Skeletal muscle satellite cell (primary cell): ENCODE results near the gene PAN3.

Experiments
- H3K27me3 ChIP-seq: 2 replicates; pipeline ENCODE4 v1.7.0; 2013; ENCODE audit warnings: low read length; ENCODE audit not compliant: control insufficient read depth, insufficient read depth
- H3K36me3 ChIP-seq: 2 replicates; pipeline ENCODE4 v1.7.0; 2013; ENCODE audit warnings: mild to moderate bottlenecking, control low read depth, low read length; ENCODE audit not compliant: insufficient read depth
- H3K4me1 ChIP-seq: 2 replicates; pipeline ENCODE4 v1.7.0; 2013; ENCODE audit warnings: low read length; ENCODE audit not compliant: control insufficient read depth, insufficient read depth
- H3K4me2 ChIP-seq: 2 replicates; pipeline ENCODE4 v1.7.0; 2013; ENCODE audit warnings: mild to moderate bottlenecking, low read length
- H3K4me3 ChIP-seq: 2 replicates; pipeline ENCODE4 v1.7.0; 2013; ENCODE audit warnings: low read length
- H3K9ac ChIP-seq: 2 replicates; pipeline ENCODE4 v1.7.0; 2013; ENCODE audit warnings: mild to moderate bottlenecking, low read depth, low read length, moderate library complexity
- H3K9me3 ChIP-seq: replicated peaks from 2 replicates; pipeline ENCODE4 v1.7.0; 2013; ENCODE audit warnings: mild to moderate bottlenecking, control low read depth, low read length

PAN3 gene

GRCh38 chr13:28314879-28315278 lies 176.5 kb downstream of the PAN3 start:
- no peaks in the 10 kb centered on the region for H3K9me3 ChIP-seq
- no peaks in the 10 kb centered on the region for H3K36me3 ChIP-seq
- no peaks in the 10 kb centered on the region for H3K4me1 ChIP-seq
- H3K27me3 ChIP-seq, result peaks cover 8% of the 10 kb centered on the region
- H3K4me2 ChIP-seq, result no peak overlapping the region
- H3K9ac ChIP-seq, result no peak overlapping the region
- H3K4me3 ChIP-seq, result no peak overlapping the region

GRCh38 chr13:28316129-28316528 lies 177.8 kb downstream of the PAN3 start:
- Histone ChIP-seq H3K27me3 (peaks cover 8% of the 10 kb centered on the region), H3K4me3 (no peak overlapping the region), H3K9me3 (no peaks in the 10 kb centered on the region), H3K4me1 (no peaks in the 10 kb centered on the region), H3K4me2 (no peak overlapping the region), H3K9ac (no peak overlapping the region), H3K36me3 (no peaks in the 10 kb centered on the region)

- Histone ChIP-seq H3K36me3 (no peaks in the 10 kb centered on the region), H3K4me3 (no peak overlapping the region), H3K9me3 (no peaks in the 10 kb centered on the region), H3K27me3 (peaks cover 7% of the 10 kb centered on the region), H3K4me1 (no peaks in the 10 kb centered on the region), H3K9ac (no peak overlapping the region), H3K4me2 (no peak overlapping the region)
Observed at GRCh38 chr13:28316836-28317235, 178.5 kb downstream of the PAN3 start.

GRCh38 chr13:28318496-28318895 lies 180.2 kb downstream of the PAN3 start:
- H3K4me1 ChIP-seq, result no peaks in the 10 kb centered on the region
- H3K9ac ChIP-seq, result no peak overlapping the region
- no peaks in the 10 kb centered on the region for H3K9me3 ChIP-seq
- no peak overlapping the region for H3K4me2 ChIP-seq
- no peaks in the 10 kb centered on the region for H3K36me3 ChIP-seq
- no peaks in the 10 kb centered on the region for H3K27me3 ChIP-seq
- no peak overlapping the region for H3K4me3 ChIP-seq

- Histone ChIP-seq H3K4me3 (no peak overlapping the region), H3K9ac (no peak overlapping the region), H3K27me3 (no peaks in the 10 kb centered on the region), H3K4me2 (no peak overlapping the region), H3K4me1 (no peaks in the 10 kb centered on the region), H3K9me3 (no peaks in the 10 kb centered on the region), H3K36me3 (no peaks in the 10 kb centered on the region)
Observed at GRCh38 chr13:28319528-28319927, 181.2 kb downstream of the PAN3 start.

GRCh38 chr13:28320209-28320608 lies 181.9 kb downstream of the PAN3 start:
- Histone ChIP-seq H3K4me3 (no peak overlapping the region), H3K9me3 (no peaks in the 10 kb centered on the region), H3K4me2 (no peak overlapping the region), H3K9ac (no peak overlapping the region), H3K36me3 (no peaks in the 10 kb centered on the region), H3K27me3 (no peaks in the 10 kb centered on the region), H3K4me1 (no peaks in the 10 kb centered on the region)

GRCh38 chr13:28320884-28321574 lies 182.7 kb downstream of the PAN3 start:
- Histone ChIP-seq H3K36me3 (no peaks in the 10 kb centered on the region), H3K9ac (no peak overlapping the region), H3K9me3 (no peaks in the 10 kb centered on the region), H3K4me2 (no peak overlapping the region), H3K4me3 (no peak overlapping the region), H3K27me3 (no peaks in the 10 kb centered on the region), H3K4me1 (no peaks in the 10 kb centered on the region)

- Histone ChIP-seq H3K9me3 (no peaks in the 10 kb centered on the region), H3K4me3 (no peak overlapping the region), H3K27me3 (no peaks in the 10 kb centered on the region), H3K9ac (no peak overlapping the region), H3K4me2 (no peak overlapping the region), H3K36me3 (no peaks in the 10 kb centered on the region), H3K4me1 (no peaks in the 10 kb centered on the region)
Observed at GRCh38 chr13:28321756-28322155, 183.4 kb downstream of the PAN3 start.

- no peak overlapping the region for H3K9ac ChIP-seq
- no peaks in the 10 kb centered on the region for H3K4me1 ChIP-seq
- H3K4me2 ChIP-seq, result no peak overlapping the region
- no peak overlapping the region for H3K4me3 ChIP-seq
- H3K36me3 ChIP-seq, result no peaks in the 10 kb centered on the region
- no peaks in the 10 kb centered on the region for H3K9me3 ChIP-seq
- H3K27me3 ChIP-seq, result no peaks in the 10 kb centered on the region
Observed at GRCh38 chr13:28322256-28322905, 184.0 kb downstream of the PAN3 start.

- Histone ChIP-seq H3K9ac (no peak overlapping the region), H3K9me3 (no peaks in the 10 kb centered on the region), H3K4me3 (no peak overlapping the region), H3K27me3 (no peaks in the 10 kb centered on the region), H3K36me3 (no peaks in the 10 kb centered on the region), H3K4me2 (no peak overlapping the region), H3K4me1 (peaks cover 13% of the 10 kb centered on the region)
Observed at GRCh38 chr13:28324181-28324789, 185.9 kb downstream of the PAN3 start.

GRCh38 chr13:28325022-28325421 lies 186.7 kb downstream of the PAN3 start:
- Histone ChIP-seq H3K27me3 (no peaks in the 10 kb centered on the region), H3K9ac (no peak overlapping the region), H3K9me3 (no peaks in the 10 kb centered on the region), H3K36me3 (no peaks in the 10 kb centered on the region), H3K4me1 (peaks cover 20% of the 10 kb centered on the region), H3K4me3 (no peak overlapping the region), H3K4me2 (no peak overlapping the region)

GRCh38 chr13:28326056-28326455 lies 187.7 kb downstream of the PAN3 start:
- H3K4me1 ChIP-seq, result peaks cover 22% of the 10 kb centered on the region
- no peak overlapping the region for H3K4me3 ChIP-seq
- H3K9me3 ChIP-seq, result no peaks in the 10 kb centered on the region
- H3K9ac ChIP-seq, result no peak overlapping the region
- H3K4me2 ChIP-seq, result no peak overlapping the region
- H3K36me3 ChIP-seq, result no peaks in the 10 kb centered on the region
- H3K27me3 ChIP-seq, result no peaks in the 10 kb centered on the region
